Measurements from ENCODE around the gene F2RL3. TPM values are rescaled to one million over a fixed set of nuclear protein-coding genes. Genes with fewer than 3 reads are reported as not detected.

The F2RL3 gene
- total and polyA plus RNA-seq, 2 of the 8 experiments (the other 6 are each of a cell fraction or from before 2014, with no cell fraction given): not detected

DNA sequence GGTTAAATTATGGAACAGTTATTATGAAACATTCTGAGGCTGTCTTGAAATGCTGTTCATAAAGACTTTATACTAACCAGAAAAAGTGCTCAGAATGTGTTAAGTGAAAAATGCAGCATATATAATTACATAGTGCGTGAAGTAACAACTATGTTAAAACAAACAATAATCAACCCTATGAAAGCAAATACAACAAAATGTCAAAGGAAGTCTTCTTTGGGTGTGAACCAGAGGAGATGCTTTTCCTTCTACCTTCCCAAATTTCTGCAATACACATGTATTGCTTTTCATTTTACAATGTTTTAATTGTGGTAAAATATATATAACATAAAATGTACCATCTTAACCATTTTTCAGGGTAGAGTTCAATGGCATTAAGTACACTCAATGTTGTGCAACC is 45.7 kb downstream of the F2RL3 start:
- Histone ChIP-seq H3K4me2 (ENCODE audit: insufficient read depth in 1 of 2, low read depth in 2 of 2, low read length in 2 of 2) (no peak overlapping the region), H3K79me2 (ENCODE audit: control insufficient read depth in 1 of 2, insufficient read depth in 2 of 2, low read length in 2 of 2) (no peaks in the 10 kb centered on the region), H2AFZ (ENCODE audit: low read length) (no peak overlapping the region), H2AK5ac (ENCODE audit: low read depth, low read length) (no peak overlapping the region), H3K4ac (replicated peaks; ENCODE audit: insufficient read length, low read depth, low read length) (no peak overlapping the region), H3K36me3 (ENCODE audit: control insufficient read depth in 2 of 4, insufficient read depth in 4 of 4, low read length in 3 of 4) (no peaks in the 10 kb centered on the region), H2BK120ac (replicated peaks; ENCODE audit: low read depth, low read length) (no peak overlapping the region), H2BK5ac (ENCODE audit: low read depth, low read length) (no peak overlapping the region), H3K18ac (ENCODE audit: extremely low read depth, low read length) (no peak overlapping the region), H2BK15ac (ENCODE audit: low read length) (no peak overlapping the region), H3K23ac (ENCODE audit: insufficient read length) (no peak overlapping the region), H3K9ac (replicated peaks in 1 of 4; ENCODE audit: extremely low read depth in 1 of 4, low read depth in 3 of 4, low read length in 3 of 4) (no peak overlapping the region), H3K79me1 (ENCODE audit: low read depth, low read length) (no peaks in the 10 kb centered on the region), H3K27ac (ENCODE audit: low read depth, low read length) (no peak overlapping the region), H3K27me3 (replicated peaks in 1 of 4; ENCODE audit: control insufficient read depth in 3 of 4, extremely low read depth in 1 of 4, insufficient read depth in 3 of 4, low read length in 3 of 4) (no peaks in the 10 kb centered on the region; a peak in 1 of 7 replicates), H4K91ac (replicated peaks; ENCODE audit: insufficient read length, low read length) (no peak overlapping the region), H2BK20ac (ENCODE audit: low read length) (no peak overlapping the region), H4K8ac (ENCODE audit: extremely low read depth, insufficient read depth, low read length) (no peak overlapping the region), H2BK12ac (ENCODE audit: low read depth, low read length) (no peak overlapping the region), H3K4me3 (ENCODE audit: extremely low read depth in 1 of 4, insufficient read depth in 2 of 4, low read depth in 3 of 4, low read length in 4 of 4) (no peak overlapping the region), H3K56ac (replicated peaks; ENCODE audit: insufficient read length, low read depth, low read length) (no peak overlapping the region), H3K9me3 (ENCODE audit: insufficient read depth in 2 of 2, low read depth in 1 of 2, low read length in 1 of 2) (peaks cover 0 to 5% of the 10 kb centered on the region in 2 experiments; a peak in 3 of 4 replicates), H3K14ac (ENCODE audit: insufficient read length) (no peak overlapping the region), H4K5ac (ENCODE audit: insufficient read length, low read depth, low read length) (no peak overlapping the region), H4K20me1 (replicated peaks in 1 of 2; ENCODE audit: control insufficient read depth in 1 of 2, insufficient read depth in 2 of 2, low read length in 2 of 2) (no peaks in the 10 kb centered on the region), H3K4me1 (replicated peaks in 1 of 4; ENCODE audit: control insufficient read depth in 3 of 4, insufficient read depth in 4 of 4, low read length in 3 of 4) (peaks cover 0 to 2% (median 0%) of the 10 kb centered on the region in 4 experiments; a peak in 1 of 7 replicates), H3K23me2 (ENCODE audit: low read depth, low read length) (no peaks in the 10 kb centered on the region)
- ChIA-PET CTCF (ENCODE audit: partially characterized antibody) (no interaction called here), POLR2A (ENCODE audit: partially characterized antibody) (no interaction called here)
- 93% methylated on average over 1 of the region's 1 CpG; no CpG with 5 or more reads in 1 of the 2 experiments for WGBS, 2 experiments (ENCODE audit: extremely low coverage in 1 of 2, insufficient coverage in 1 of 2, insufficient read length in 1 of 2, insufficient replicate concordance in 2 of 2, low coverage in 1 of 2, low lambda C conversion rate in 2 of 2, missing lambda C conversion rate in 1 of 2)
- DNase-seq (ENCODE audit: low read depth in 1 of 2, low spot score in 2 of 2) (no peak), FAIRE-seq (no peak)
- TF ChIP-seq POLR2AphosphoS5 (IDR thresholded peaks at IDR 0.05; ENCODE audit: low read depth, low read length) (no peak), NANOG (IDR thresholded peaks at IDR 0.05; ENCODE audit: insufficient read depth, low read depth, low read length, poor library complexity, severe bottlenecking) (no peak)

Data from H1 (cell line).